Endothelial cell of umbilical vein (primary cell): ENCODE measurements around the gene SRCAP.

ENCODE experiments used
- EZH2 ChIP-seq: IDR thresholded peaks from 2 replicates; pipeline ENCODE4 v1.6.1; 2012; ENCODE audit warnings: borderline replicate concordance, low read depth, mild to moderate bottlenecking, moderate library complexity, low read length, inconsistent platforms; ENCODE audit not compliant: severe bottlenecking
- FOS ChIP-seq: IDR thresholded peaks from 2 replicates; pipeline ENCODE4 v1.6.1; 2011; ENCODE audit warnings: mild to moderate bottlenecking, low read length, moderate library complexity, borderline replicate concordance; ENCODE audit not compliant: insufficient read depth
- GATA2 ChIP-seq: IDR thresholded peaks from 2 replicates; pipeline ENCODE4 v1.7.0; 2011; ENCODE audit warnings: low read depth, mild to moderate bottlenecking, moderate library complexity, mixed read lengths, low read length; ENCODE audit not compliant: insufficient read length, insufficient read depth
- JUN ChIP-seq: IDR thresholded peaks from 2 replicates; pipeline ENCODE4 v1.6.1; 2011; ENCODE audit warnings: borderline replicate concordance, low read depth; ENCODE audit not compliant: insufficient read length, insufficient read depth
- POLR2A ChIP-seq: IDR thresholded peaks from 2 replicates; pipeline ENCODE4 v1.6.1; 2012; ENCODE audit warnings: low read depth, mild to moderate bottlenecking, control low read depth, low read length
- POLR2AphosphoS5 ChIP-seq: IDR thresholded peaks from 2 replicates; pipeline ENCODE4 v1.6.1; 2012; ENCODE audit warnings: low read depth, mild to moderate bottlenecking, control low read depth, low read length, moderate library complexity; ENCODE audit not compliant: insufficient read depth
- TF ChIP-seq, protein P1 (sequence below), 2 donors: IDR thresholded peaks; 1 replicate in 1 of 2; 2 replicates in 1 of 2; pipeline ENCODE4 v1.5.1; 2011; ENCODE audit warnings: low read length in 2 of 2, mild to moderate bottlenecking in 2 of 2, moderate library complexity in 2 of 2, control low read depth in 1 of 2, inconsistent platforms in 1 of 2, low read depth in 1 of 2; ENCODE audit not compliant: insufficient read depth in 1 of 2; ENCODE audit errors: extremely low read depth in 1 of 2
- TF ChIP-seq, protein P2 (sequence below): IDR thresholded peaks from 2 replicates; pipeline ENCODE4 v1.6.1; 2011; ENCODE audit not compliant: insufficient read depth, insufficient read length

DNA sequence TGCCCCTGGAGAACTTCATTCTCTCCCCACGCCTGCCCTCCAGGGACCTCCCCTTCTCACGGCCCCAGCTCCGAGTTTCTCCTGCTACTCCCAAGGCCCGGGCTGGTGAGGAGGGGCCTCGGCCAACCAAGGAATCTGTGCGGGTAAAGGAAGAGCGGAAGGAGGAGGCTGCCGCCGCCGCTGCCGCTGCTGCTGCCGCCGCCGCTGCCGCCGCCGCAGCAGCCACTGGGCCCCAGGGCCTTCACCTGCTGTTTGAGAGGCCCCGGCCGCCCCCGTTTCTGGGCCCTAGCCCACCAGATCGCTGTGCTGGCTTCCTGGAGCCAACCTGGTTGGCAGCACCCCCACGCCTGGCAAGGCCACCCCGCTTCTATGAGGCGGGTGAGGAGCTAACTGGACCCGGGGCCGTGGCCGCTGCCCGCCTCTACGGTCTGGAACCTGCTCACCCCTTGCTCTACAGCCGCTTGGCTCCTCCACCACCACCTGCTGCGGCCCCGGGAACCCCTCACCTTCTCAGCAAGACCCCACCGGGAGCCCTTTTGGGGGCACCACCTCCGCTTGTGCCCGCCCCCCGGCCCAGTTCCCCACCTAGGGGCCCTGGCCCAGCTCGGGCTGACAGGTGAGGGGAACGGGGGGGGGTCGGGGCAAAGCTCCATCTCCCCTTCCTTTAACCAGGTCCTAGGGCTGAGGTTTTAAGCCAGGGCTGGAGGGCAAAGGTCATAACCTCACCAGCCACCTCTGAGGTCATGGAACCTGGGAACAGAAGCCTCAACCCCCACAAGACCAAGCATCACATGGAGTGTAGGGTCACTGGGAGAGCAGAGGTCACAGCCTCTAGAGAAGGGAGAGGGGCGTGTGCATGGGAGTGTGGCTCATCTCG, 29.7 kb upstream of the SRCAP start:
- TF ChIP-seq POLR2A = no peak
- TF ChIP-seq, protein P1, sequence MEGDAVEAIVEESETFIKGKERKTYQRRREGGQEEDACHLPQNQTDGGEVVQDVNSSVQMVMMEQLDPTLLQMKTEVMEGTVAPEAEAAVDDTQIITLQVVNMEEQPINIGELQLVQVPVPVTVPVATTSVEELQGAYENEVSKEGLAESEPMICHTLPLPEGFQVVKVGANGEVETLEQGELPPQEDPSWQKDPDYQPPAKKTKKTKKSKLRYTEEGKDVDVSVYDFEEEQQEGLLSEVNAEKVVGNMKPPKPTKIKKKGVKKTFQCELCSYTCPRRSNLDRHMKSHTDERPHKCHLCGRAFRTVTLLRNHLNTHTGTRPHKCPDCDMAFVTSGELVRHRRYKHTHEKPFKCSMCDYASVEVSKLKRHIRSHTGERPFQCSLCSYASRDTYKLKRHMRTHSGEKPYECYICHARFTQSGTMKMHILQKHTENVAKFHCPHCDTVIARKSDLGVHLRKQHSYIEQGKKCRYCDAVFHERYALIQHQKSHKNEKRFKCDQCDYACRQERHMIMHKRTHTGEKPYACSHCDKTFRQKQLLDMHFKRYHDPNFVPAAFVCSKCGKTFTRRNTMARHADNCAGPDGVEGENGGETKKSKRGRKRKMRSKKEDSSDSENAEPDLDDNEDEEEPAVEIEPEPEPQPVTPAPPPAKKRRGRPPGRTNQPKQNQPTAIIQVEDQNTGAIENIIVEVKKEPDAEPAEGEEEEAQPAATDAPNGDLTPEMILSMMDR (IDR thresholded peaks at IDR 0.05; ENCODE audit: extremely low read depth in 1 of 2, insufficient read depth in 1 of 2, low read depth in 1 of 2, low read length in 2 of 2) = no peak
- no peak for TF ChIP-seq POLR2AphosphoS5
- TF ChIP-seq EZH2 = no peak
- no peak for TF ChIP-seq JUN
- TF ChIP-seq, protein P2, sequence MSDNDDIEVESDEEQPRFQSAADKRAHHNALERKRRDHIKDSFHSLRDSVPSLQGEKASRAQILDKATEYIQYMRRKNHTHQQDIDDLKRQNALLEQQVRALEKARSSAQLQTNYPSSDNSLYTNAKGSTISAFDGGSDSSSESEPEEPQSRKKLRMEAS = no peak
- no peak for TF ChIP-seq FOS
- no peak for TF ChIP-seq GATA2
